NT2/D1 (cell line): ENCODE measurements around the gene KYNU.
"Not testable (repeated sequence)": the region's sequence is repeated elsewhere in the genome, so short reads cannot be mapped to it uniquely, and the experiment has no call there.

Experiments used
- DNase-seq: peaks from one replicate; pipeline ENCODE4 v3.0.0-alpha.2; 2011; ENCODE audit warnings: low read depth, low spot score
- H3K27me3 ChIP-seq: 2 replicates; pipeline ENCODE4 v1.6.0; 2011; ENCODE audit warnings: mild to moderate bottlenecking; ENCODE audit not compliant: insufficient read length, insufficient read depth
- H3K36me3 ChIP-seq: 2 replicates; pipeline ENCODE4 v1.6.1; 2011; ENCODE audit warnings: mild to moderate bottlenecking, low read length, mixed read lengths; ENCODE audit not compliant: insufficient read depth, insufficient read length
- H3K4me1 ChIP-seq: 2 replicates; pipeline ENCODE4 v1.5.1; 2011; ENCODE audit not compliant: insufficient read depth, insufficient read length
- H3K4me3 ChIP-seq: 2 replicates; pipeline ENCODE4 v1.5.1; 2011; ENCODE audit warnings: low read depth; ENCODE audit not compliant: insufficient read length
- H3K9ac ChIP-seq: 2 replicates; pipeline ENCODE4 v1.6.0; 2011; ENCODE audit warnings: low read depth; ENCODE audit not compliant: insufficient read length
- H3K9me3 ChIP-seq: 2 replicates; pipeline ENCODE4 v1.5.1; 2011; ENCODE audit warnings: mild to moderate bottlenecking, low read length; ENCODE audit not compliant: insufficient read depth
- SUZ12 ChIP-seq: IDR thresholded peaks from 2 replicates; pipeline ENCODE4 v1.6.1; 2011; ENCODE audit not compliant: insufficient read length, insufficient read depth; ENCODE audit errors: extremely low read depth
- YY1 ChIP-seq: IDR thresholded peaks from 2 replicates; pipeline ENCODE4 v1.6.1; 2011; ENCODE audit not compliant: insufficient read length, insufficient read depth
- ZNF274 ChIP-seq: IDR thresholded peaks from 2 replicates; pipeline ENCODE4 v1.6.1; 2011; ENCODE audit warnings: mild to moderate bottlenecking, low read depth, low read length

Gene KYNU

GRCh38 chr2:143029141-143029540, 151.7 kb downstream of the KYNU start:
- Histone ChIP-seq H3K9ac (no peak overlapping the region), H3K4me1 (no peaks in the 10 kb centered on the region), H3K4me3 (no peak overlapping the region), H3K9me3 (no peaks in the 10 kb centered on the region), H3K27me3 (no peaks in the 10 kb centered on the region), H3K36me3 (no peaks in the 10 kb centered on the region)
- no peak for TF ChIP-seq ZNF274
- TF ChIP-seq SUZ12 = no peak
- TF ChIP-seq YY1 = no peak
- DNase-seq = no peak

GRCh38 chr2:143030127-143030526, 152.7 kb downstream of the KYNU start:
- TF ChIP-seq SUZ12 = no peak
- no peak for TF ChIP-seq YY1
- TF ChIP-seq ZNF274 = no peak
- H3K36me3 ChIP-seq = no peaks in the 10 kb centered on the region
- no peaks in the 10 kb centered on the region for H3K4me1 ChIP-seq
- no peak for DNase-seq
- H3K9me3 ChIP-seq = no peaks in the 10 kb centered on the region
- no peak overlapping the region for H3K4me3 ChIP-seq
- H3K27me3 ChIP-seq = no peaks in the 10 kb centered on the region
- H3K9ac ChIP-seq = no peak overlapping the region

GRCh38 chr2:143034292-143035074, 157.0 kb downstream of the KYNU start:
- DNase-seq = peak; percentile 51
- no peaks in the 10 kb centered on the region for H3K27me3 ChIP-seq
- no peaks in the 10 kb centered on the region for H3K36me3 ChIP-seq
- H3K9me3 ChIP-seq = no peaks in the 10 kb centered on the region
- no peak overlapping the region for H3K4me3 ChIP-seq
- no peaks in the 10 kb centered on the region for H3K4me1 ChIP-seq
- no peak for TF ChIP-seq ZNF274
- TF ChIP-seq YY1 = no peak
- H3K9ac ChIP-seq = no peak overlapping the region

- Histone ChIP-seq H3K4me3 (no peak overlapping the region), H3K27me3 (no peaks in the 10 kb centered on the region), H3K4me1 (no peaks in the 10 kb centered on the region), H3K36me3 (no peaks in the 10 kb centered on the region), H3K9ac (no peak overlapping the region), H3K9me3 (peaks cover 18% of the 10 kb centered on the region; the same call in 1 of the 2 replicates)
- no peak for TF ChIP-seq SUZ12
- TF ChIP-seq ZNF274 = no peak
- TF ChIP-seq YY1 = no peak
- no peak for DNase-seq
Measured at GRCh38 chr2:143051465-143051864, 174.0 kb downstream of the KYNU start.

- not testable (repeated sequence) for DNase-seq, H3K9ac ChIP-seq, H3K4me3 ChIP-seq, H3K4me1 ChIP-seq, H3K36me3 ChIP-seq, H3K27me3 ChIP-seq
- peaks cover 28% of the 10 kb centered on the region; the same call in 1 of the 2 replicates for H3K9me3 ChIP-seq
Measured at GRCh38 chr2:143053437-143053836, 176.0 kb downstream of the KYNU start.

- Histone ChIP-seq H3K27me3 (no peaks in the 10 kb centered on the region), H3K36me3 (no peaks in the 10 kb centered on the region)
Measured at GRCh38 chr2:143056550-143056949, 179.1 kb downstream of the KYNU start.

GRCh38 chr2:143058851-143059250, 181.4 kb downstream of the KYNU start:
- peaks cover 22% of the 10 kb centered on the region; the same call in 1 of the 2 replicates for H3K9me3 ChIP-seq
- no peak overlapping the region for H3K9ac ChIP-seq
- no peak for DNase-seq
- H3K27me3 ChIP-seq = no peaks in the 10 kb centered on the region
- TF ChIP-seq YY1 (no peak), SUZ12 (no peak), ZNF274 (no peak)
- no peaks in the 10 kb centered on the region for H3K36me3 ChIP-seq
- no peak overlapping the region for H3K4me3 ChIP-seq
- no peaks in the 10 kb centered on the region for H3K4me1 ChIP-seq

More at GRCh38 chr2:143056550-143056949, 179.1 kb downstream of the KYNU start:
- no peak for DNase-seq
- H3K4me1 ChIP-seq = no peaks in the 10 kb centered on the region
- H3K4me3 ChIP-seq = no peak overlapping the region
- H3K9me3 ChIP-seq = peaks cover 28% of the 10 kb centered on the region; the same call in 1 of the 2 replicates
- no peak overlapping the region for H3K9ac ChIP-seq
- TF ChIP-seq ZNF274 (no peak), YY1 (no peak), SUZ12 (no peak)
